GM19099 (cell line): Measurements from ENCODE around the gene OGFOD3.

Source experiments
- POLR2A ChIP-seq: IDR thresholded peaks from 3 replicates; pipeline ENCODE4 v1.6.1; 2011; ENCODE audit warnings: low read depth; ENCODE audit not compliant: insufficient read length; ENCODE audit errors: extremely low read depth

Gene OGFOD3

GRCh38 chr17:82416771-82417170, 1.6 kb downstream of the OGFOD3 start:
- TF ChIP-seq POLR2A: no peak

- TF ChIP-seq POLR2A: no peak
These were observed 2.1 kb downstream of the OGFOD3 start for GRCh38 chr17:82416264-82416663.

- TF ChIP-seq POLR2A: no peak
These were observed 2.6 kb downstream of the OGFOD3 start for GRCh38 chr17:82415786-82416185.

GRCh38 chr17:82415336-82415735, 3.0 kb downstream of the OGFOD3 start:
- TF ChIP-seq POLR2A: no peak

GRCh38 chr17:82414548-82415281, 3.7 kb downstream of the OGFOD3 start:
- TF ChIP-seq POLR2A: no peak

GRCh38 chr17:82412535-82413520, 5.6 kb downstream of the OGFOD3 start:
- TF ChIP-seq POLR2A: no peak

- TF ChIP-seq POLR2A: no peak
These were observed 6.9 kb downstream of the OGFOD3 start for GRCh38 chr17:82411396-82412053.

- TF ChIP-seq POLR2A: no peak
These were observed 8.2 kb downstream of the OGFOD3 start for GRCh38 chr17:82410014-82410716.

GRCh38 chr17:82408938-82409318, 9.5 kb downstream of the OGFOD3 start:
- TF ChIP-seq POLR2A: no peak

GRCh38 chr17:82408288-82408937, 10.0 kb downstream of the OGFOD3 start:
- no peak for TF ChIP-seq POLR2A

GRCh38 chr17:82407255-82407654, 11.1 kb downstream of the OGFOD3 start:
- TF ChIP-seq POLR2A: no peak

GRCh38 chr17:82406131-82406671, 12.2 kb downstream of the OGFOD3 start:
- TF ChIP-seq POLR2A: no peak

- TF ChIP-seq POLR2A: no peak
These were observed 13.3 kb downstream of the OGFOD3 start for GRCh38 chr17:82405051-82405450.
